K562 (cell line): Measurements from ENCODE around the gene UBE2J2. TPM values are rescaled to one million over a fixed set of nuclear protein-coding genes. Genes with fewer than 3 reads are reported as not detected.

ENCODE experiments used
- BRD4 ChIP-seq: fragments of 200-600 bp; sonication (generic); IDR thresholded peaks from 2 replicates; pipeline ENCODE4 v1.6.1; 2017; ENCODE audit warnings: inconsistent platforms
- BRF1 ChIP-seq: IDR thresholded peaks from 3 replicates; pipeline ENCODE4 v1.6.1; 2011; ENCODE audit warnings: borderline replicate concordance, mild to moderate bottlenecking; ENCODE audit not compliant: insufficient read length; ENCODE audit errors: extremely low read depth
- CC2D1A ChIP-seq: fragments of 450-650 bp; IDR thresholded peaks from 2 replicates; pipeline ENCODE4 v1.6.1; 2017; ENCODE audit warnings: mild to moderate bottlenecking
- CREB1 ChIP-seq, 2 experiments: sonication (generic) in 1 of 2; formaldehyde crosslinking in 1 of 2; IDR thresholded peaks; 2 replicates each; pipeline versions ENCODE4 v1.6.1 to v1.8.0; 2012 to 2022; ENCODE audit warnings: inconsistent platforms in 1 of 2, mild to moderate bottlenecking in 1 of 2, missing genetic modification reagents in 1 of 2, moderate library complexity in 1 of 2
- CREM ChIP-seq: IDR thresholded peaks from 2 replicates; pipeline ENCODE4 v1.6.1; 2014; ENCODE audit warnings: antibody characterized with exemption, low read depth
- DNMT1 ChIP-seq: fragments of 450-650 bp; IDR thresholded peaks from 2 replicates; pipeline ENCODE4 v1.6.1; 2016; ENCODE audit warnings: antibody characterized with exemption, mild to moderate bottlenecking
- E2F8 ChIP-seq: fragments of 450-650 bp; IDR thresholded peaks from 2 replicates; pipeline ENCODE4 v1.7.1; 2018; ENCODE audit warnings: mild to moderate bottlenecking, low read depth; ENCODE audit not compliant: partially characterized antibody
- ERF ChIP-seq: fragments of 450-650 bp; formaldehyde crosslinking; IDR thresholded peaks from 2 replicates; pipeline ENCODE4 v1.4.0; 2020; ENCODE audit warnings: mild to moderate bottlenecking, mixed read lengths
- ETS2 ChIP-seq: IDR thresholded peaks from 2 replicates; pipeline ENCODE4 v1.6.1; 2016; ENCODE audit warnings: borderline replicate concordance, missing genetic modification characterization, mild to moderate bottlenecking, moderate library complexity, missing compliant biosample characterization; ENCODE audit not compliant: poor library complexity, severe bottlenecking
- HCFC1 ChIP-seq: IDR thresholded peaks from 2 replicates; pipeline ENCODE4 v1.6.1; 2012; ENCODE audit warnings: low read depth, low read length, improper control_type of control experiment
- HIVEP1 ChIP-seq: fragments of 250-450 bp; sonication (Bioruptor Pico); IDR thresholded peaks from 2 replicates; pipeline ENCODE4 v1.4.0; 2020; ENCODE audit warnings: mild to moderate bottlenecking
- HOMEZ ChIP-seq: fragments of 250-450 bp; sonication (Bioruptor Pico); IDR thresholded peaks from 2 replicates; pipeline ENCODE4 v1.4.0; 2020; ENCODE audit warnings: mild to moderate bottlenecking, moderate library complexity
- LEF1 ChIP-seq: fragments of 450-650 bp; IDR thresholded peaks from 2 replicates; pipeline ENCODE4 v1.6.1; 2016; ENCODE audit warnings: mild to moderate bottlenecking
- MXD1 ChIP-seq: fragments of 250-450 bp; sonication (Bioruptor Pico); IDR thresholded peaks from 2 replicates; pipeline ENCODE4 v1.8.0; 2021; ENCODE audit warnings: borderline replicate concordance, mild to moderate bottlenecking, moderate library complexity; ENCODE audit not compliant: poor library complexity, severe bottlenecking
- PREB ChIP-seq: sonication (generic); formaldehyde crosslinking; IDR thresholded peaks from 2 replicates; pipeline ENCODE4 v1.8.1; 2023; ENCODE audit warnings: mild to moderate bottlenecking, missing genetic modification reagents
- STAT5B ChIP-seq: fragments of 250-450 bp; sonication (Bioruptor Pico); IDR thresholded peaks from 2 replicates; pipeline ENCODE4 v1.8.0; 2021; ENCODE audit warnings: mild to moderate bottlenecking, inconsistent platforms
- TBP ChIP-seq: optimal IDR thresholded peaks from 2 replicates; pipeline ENCODE3; 2011; ENCODE audit warnings: low read depth, low read length, improper control_type of control experiment
- ZBTB34 ChIP-seq: fragments of 250-450 bp; sonication (Bioruptor Pico); IDR thresholded peaks from 2 replicates; pipeline ENCODE4 v1.8.0; 2021; ENCODE audit warnings: mild to moderate bottlenecking, moderate library complexity
- ZFPM2 ChIP-seq: fragments of 250-450 bp; sonication (Bioruptor Pico); IDR thresholded peaks from 2 replicates; pipeline ENCODE4 v1.5.1; 2022; ENCODE audit warnings: mild to moderate bottlenecking
- ZFX ChIP-seq: sonication (generic); formaldehyde crosslinking; IDR thresholded peaks from 2 replicates; pipeline ENCODE4 v1.8.0; 2022; ENCODE audit warnings: mild to moderate bottlenecking, missing genetic modification reagents, moderate library complexity
- ZNF121 ChIP-seq: sonication (generic); formaldehyde crosslinking; conservative IDR thresholded peaks from 2 replicates; pipeline ENCODE4 v1.8.0; 2022; ENCODE audit warnings: missing genetic modification reagents
- polyA plus RNA-seq, 8 experiments: library from polyadenylated mRNA; depleted of rRNA in 4 of 8; stranded (reverse) in 5 of 8; unstranded in 3 of 8; fragments of >200 nt; fragmentation: Nextera tagmentation in 2 of 8; fragmentation: Illumina TruSeq in 1 of 8; extraction: Ambion mirVana in 2 of 8; extraction: Trizol in 1 of 8; gene quantifications; 2 replicates each; pipeline versions ENCODE4 v1.2.1 to v1.2.3, GENCODE V29; 2011 to 2014; ENCODE audit warnings: inconsistent platforms in 1 of 8, missing spikeins in 1 of 8
- total RNA-seq, 7 experiments: library from RNA; depleted of rRNA in 6 of 7; stranded (reverse); fragments of >200 nt in 6 of 7; fragmentation: Illumina TruSeq in 2 of 7; extraction: Trizol in 2 of 7; gene quantifications; 2 replicates each; pipeline versions ENCODE4 v1.2.1 to v1.2.3, GENCODE V29; 2011 to 2021; ENCODE audit warnings: low replicate concordance in 1 of 7

The UBE2J2 gene
- total and polyA plus RNA-seq, 9 of the 15 experiments (the other 6 are each of a cell fraction or from before 2014, with no cell fraction given): 0.93 to 112 (median 75.5) TPM

GRCh38 chr1:1273512-1274298 is at the start of gene UBE2J2 (continued):
- TF ChIP-seq DNMT1: no peak
- peak; percentile 83 for TF ChIP-seq ERF (CRISPR knock-in tag)
- TF ChIP-seq HCFC1: peak; percentile 87
- peak; percentile 35 for TF ChIP-seq E2F8
- TF ChIP-seq ZNF121: no peak
- no peak for TF ChIP-seq ZBTB34 (CRISPR knock-in tag)
- TF ChIP-seq HIVEP1 (CRISPR knock-in tag): no peak
- no peak; the same call in 1 of the 2 replicates for TF ChIP-seq CREB1 (IDR thresholded peaks at IDR 0.05)
- TF ChIP-seq CREB1 (CRISPR knock-in tag; IDR thresholded peaks at IDR 0.05): peak; percentile 53
- TF ChIP-seq PREB: no peak
- peak; percentile 89 for TF ChIP-seq CREM
- TF ChIP-seq ZFX (CRISPR knock-in tag): peak; percentile 89
- TF ChIP-seq LEF1: no peak
- no peak for TF ChIP-seq CC2D1A
- no peak for TF ChIP-seq ZFPM2 (CRISPR knock-in tag)
- no peak for TF ChIP-seq STAT5B
- TF ChIP-seq TBP: peak; percentile 5
- no peak for TF ChIP-seq MXD1 (CRISPR knock-in tag)
- TF ChIP-seq BRD4: no peak
- peak; percentile 30 for TF ChIP-seq ETS2
- no peak for TF ChIP-seq BRF1
- TF ChIP-seq HOMEZ: no peak
